ENCODE results near the gene ZNF280A. TPM values are rescaled to one million over a fixed set of nuclear protein-coding genes. Genes with fewer than 3 reads are reported as not detected.
A peak's percentile ranks its signal among the peaks of the same experiment; 100 is the strongest.

The ZNF280A gene
- total RNA-seq, 4 donors from 2014 or later: 0.21 to 0.59 TPM; not detected in 2

- peak; percentile 23 to 82 for DNase-seq (ENCODE audit: low spot score in 2 of 2)
- TF ChIP-seq EP300 (IDR thresholded peaks at IDR 0.05): no peak
- peak; percentile 37 to 73 (median 60) for TF ChIP-seq CTCF (IDR thresholded peaks at IDR 0.05)
- 30 to 33% methylated on average over 18 of the region's 18 CpGs for WGBS, 2 donors
Observed at GRCh38 chr22:22463855-22464540, 56.1 kb downstream of the ZNF280A start.

More at GRCh38 chr22:22463855-22464540, 56.1 kb downstream of the ZNF280A start:
- H3K27me3 ChIP-seq: no peaks in the 10 kb centered on the region
- H3K27ac ChIP-seq: no peak overlapping the region
- no peak overlapping the region for H3K4me3 ChIP-seq
- no peaks in the 10 kb centered on the region for H3K36me3 ChIP-seq
- H3K4me1 ChIP-seq: no peaks in the 10 kb centered on the region
- peaks cover 0 to 27% (median 6%) of the 10 kb centered on the region in 4 donors for H3K9me3 ChIP-seq

Other genes with a start within 250 kb of the ZNF280A start
- gene ZNF280B, start 11.5 kb downstream of the ZNF280A start, total RNA-seq: under 1 TPM in 3 of 4 donors, not detected in 1; under 0.01 to 0.44 (median 0.30) TPM
- not detected for gene PRAME, start 39.0 kb upstream of the ZNF280A start, total RNA-seq
- gene GGTLC2, start 124.3 kb upstream of the ZNF280A start, total RNA-seq: not detected